Keratinocyte (primary cell): ENCODE results near the gene NFATC1. TPM values are rescaled to one million over a fixed set of nuclear protein-coding genes. Genes with fewer than 3 reads are reported as not detected.

Experiments used
- DNase-seq: peaks from one replicate; pipeline ENCODE4 v3.0.0-alpha.2; 2011; ENCODE audit warnings: low read depth, missing footprints, low spot score
- FAIRE-seq: peaks from 2 replicates; lab custom pipeline; 2011; peaks lifted over from hg19 to GRCh38; lab: Jason Lieb, UNC
- H2AFZ ChIP-seq: 2 replicates; pipeline ENCODE4 v1.6.0; 2012; ENCODE audit warnings: low read length, control low read depth, inconsistent platforms; ENCODE audit not compliant: control insufficient read depth
- H3K27ac ChIP-seq: 2 replicates; pipeline ENCODE4 v1.5.1; 2011; ENCODE audit warnings: low read length; ENCODE audit not compliant: control insufficient read depth, insufficient read depth
- H3K27me3 ChIP-seq: 3 replicates; pipeline ENCODE4 v1.6.0; 2011; ENCODE audit warnings: low read length; ENCODE audit not compliant: control insufficient read depth, insufficient read depth; ENCODE audit errors: extremely low read depth
- H3K36me3 ChIP-seq, 2 experiments: 2 replicates in 1 of 2; 3 replicates in 1 of 2; pipeline ENCODE4 v1.5.1; 2011; ENCODE audit warnings: low read length in 2 of 2, mild to moderate bottlenecking in 1 of 2; ENCODE audit not compliant: control insufficient read depth in 2 of 2, insufficient read depth in 2 of 2; ENCODE audit errors: extremely low read depth in 1 of 2
- H3K4me1 ChIP-seq: 3 replicates; pipeline ENCODE4 v1.5.1; 2011; ENCODE audit warnings: low read length; ENCODE audit not compliant: control insufficient read depth, insufficient read depth; ENCODE audit errors: extremely low read depth
- H3K4me2 ChIP-seq: 3 replicates; pipeline ENCODE4 v1.6.0; 2011; ENCODE audit warnings: low read depth, low read length; ENCODE audit not compliant: control insufficient read depth, insufficient read depth; ENCODE audit errors: extremely low read depth
- H3K4me3 ChIP-seq, 3 experiments: fragments of 200-600 bp in 1 of 3; sonication (generic) in 1 of 3; 2 replicates in 2 of 3; 3 replicates in 1 of 3; pipeline ENCODE4 v1.5.1; 2011 to 2016; ENCODE audit warnings: low read length in 3 of 3, mild to moderate bottlenecking in 3 of 3, control low read depth in 2 of 3, inconsistent platforms in 1 of 3, low read depth in 1 of 3, mixed read lengths in 1 of 3, mixed run types in 1 of 3, moderate library complexity in 1 of 3; ENCODE audit not compliant: control insufficient read depth in 2 of 3, insufficient read depth in 2 of 3; ENCODE audit errors: extremely low read depth in 1 of 3
- H3K79me2 ChIP-seq: 2 replicates; pipeline ENCODE4 v1.6.0; 2012; ENCODE audit warnings: low read length; ENCODE audit not compliant: control insufficient read depth, insufficient read depth
- H3K9ac ChIP-seq: 3 replicates; pipeline ENCODE4 v1.6.0; 2011; ENCODE audit warnings: low read length; ENCODE audit not compliant: control insufficient read depth, insufficient read depth; ENCODE audit errors: extremely low read depth
- H3K9me1 ChIP-seq: 3 replicates; pipeline ENCODE4 v1.6.0; 2011; ENCODE audit warnings: low read length; ENCODE audit not compliant: control insufficient read depth, insufficient read depth; ENCODE audit errors: extremely low read depth
- H3K9me3 ChIP-seq: 2 replicates; pipeline ENCODE4 v1.5.1; 2012; ENCODE audit warnings: low read depth, low read length; ENCODE audit not compliant: control insufficient read depth
- H4K20me1 ChIP-seq: 3 replicates; pipeline ENCODE4 v1.6.0; 2011; ENCODE audit warnings: low read length; ENCODE audit not compliant: control insufficient read depth, insufficient read depth; ENCODE audit errors: extremely low read depth
- CTCF ChIP-seq, 3 experiments: IDR thresholded peaks in 1 of 3; conservative IDR thresholded peaks in 1 of 3; optimal IDR thresholded peaks in 1 of 3; 2 replicates in 2 of 3; 3 replicates in 1 of 3; pipeline versions ENCODE3 to v1.5.1; 2011; ENCODE audit warnings: low read length in 3 of 3, mild to moderate bottlenecking in 3 of 3, moderate library complexity in 2 of 3, control low read depth in 1 of 3, inconsistent platforms in 1 of 3; ENCODE audit not compliant: insufficient read depth in 2 of 3; ENCODE audit errors: extremely low read depth in 1 of 3
- EZH2 ChIP-seq: IDR thresholded peaks from one replicate; pipeline ENCODE4 v1.6.1; 2012; ENCODE audit warnings: inconsistent platforms, mild to moderate bottlenecking, low read length, moderate library complexity
- dilution Hi-C: fragments of 300-500 bp; cut with MboI; formaldehyde crosslinking; loops from one replicate; pipeline ENCODE4 v1.7.0; 2020; ENCODE audit warnings: low sequenced_read_pairs; ENCODE audit not compliant: extremely low pct_ligation_motif_present
- polyA plus RNA-seq, 5 experiments: library from polyadenylated mRNA; depleted of rRNA in 3 of 5; stranded (reverse) in 3 of 5; stranded (forward) in 1 of 5; unstranded in 1 of 5; fragments of >200 nt; gene quantifications; 1 replicate in 1 of 5; 2 replicates in 3 of 5; 3 replicates in 1 of 5; pipeline versions ENCODE4 v1.2.1 to v1.2.3, GENCODE V29; 2011 to 2012; ENCODE audit warnings: missing spikeins in 2 of 5, low read depth in 1 of 5, low replicate concordance in 1 of 5

NFATC1 gene
- polyA plus RNA-seq, 1 donor (not counting 4 experiments of a cell fraction or from before 2014, with no cell fraction given) = 0.77 TPM

GRCh38 chr18:79409313-79409712 is 13.6 kb downstream of the NFATC1 start:
- Histone ChIP-seq H3K9ac (no peak overlapping the region), H3K27me3 (peaks cover 8% of the 10 kb centered on the region), H3K9me3 (no peaks in the 10 kb centered on the region), H3K79me2 (no peaks in the 10 kb centered on the region), H2AFZ (no peak overlapping the region), H3K4me2 (no peak overlapping the region), H3K36me3 (no peaks in the 10 kb centered on the region), H3K9me1 (no peaks in the 10 kb centered on the region), H4K20me1 (no peaks in the 10 kb centered on the region), H3K4me3 (no peak overlapping the region), H3K4me1 (no peaks in the 10 kb centered on the region), H3K27ac (no peak overlapping the region)
- dilution Hi-C loops = no loop called here
- no peak for TF ChIP-seq EZH2
- TF ChIP-seq CTCF (optimal IDR thresholded peaks at IDR 0.05 in 1 of 3, IDR thresholded peaks at IDR 0.05 in 1 of 3, conservative IDR thresholded peaks at IDR 0.05 in 1 of 3; ENCODE audit: extremely low read depth in 1 of 3, insufficient read depth in 2 of 3, low read length in 3 of 3) = no peak
- FAIRE-seq (no peak), DNase-seq (no peak)

GRCh38 chr18:79410171-79410641 is 14.5 kb downstream of the NFATC1 start:
- dilution Hi-C loops = no loop called here
- FAIRE-seq = no peak
- TF ChIP-seq EZH2 = no peak
- no peak for TF ChIP-seq CTCF (optimal IDR thresholded peaks at IDR 0.05 in 1 of 3, IDR thresholded peaks at IDR 0.05 in 1 of 3, conservative IDR thresholded peaks at IDR 0.05 in 1 of 3; ENCODE audit: extremely low read depth in 1 of 3, insufficient read depth in 2 of 3, low read length in 3 of 3)

More at GRCh38 chr18:79410171-79410641, 14.5 kb downstream of the NFATC1 start:
- Histone ChIP-seq H3K4me1 (no peaks in the 10 kb centered on the region), H2AFZ (no peak overlapping the region), H3K79me2 (no peaks in the 10 kb centered on the region), H3K9me3 (no peaks in the 10 kb centered on the region), H3K9ac (no peak overlapping the region), H3K9me1 (no peaks in the 10 kb centered on the region), H3K27me3 (peaks cover 2% of the 10 kb centered on the region), H3K4me3 (no peak overlapping the region), H3K4me2 (no peak overlapping the region), H4K20me1 (no peaks in the 10 kb centered on the region), H3K27ac (no peak overlapping the region), H3K36me3 (no peaks in the 10 kb centered on the region)
- DNase-seq = no peak
